Subcutaneous abdominal adipose tissue (tissue), 5 donors: ENCODE data around the gene GPX7.

Source experiments
- H3K27ac ChIP-seq: one replicate; pipeline ENCODE4 v1.7.0; 2013; ENCODE audit warnings: low read depth, mild to moderate bottlenecking, inconsistent platforms, low read length, moderate library complexity
- H3K27me3 ChIP-seq, 5 donors: one replicate each; pipeline ENCODE4 v1.7.0; 2013; ENCODE audit warnings: low read length in 5 of 5, inconsistent platforms in 1 of 5; ENCODE audit not compliant: control insufficient read depth in 5 of 5, insufficient read depth in 4 of 5
- H3K36me3 ChIP-seq, 5 donors: one replicate each; pipeline ENCODE4 v1.7.0; 2013; ENCODE audit warnings: low read length in 5 of 5; ENCODE audit not compliant: control insufficient read depth in 5 of 5, insufficient read depth in 5 of 5
- H3K4me1 ChIP-seq, 5 donors: one replicate each; pipeline ENCODE4 v1.7.0; 2013; ENCODE audit warnings: low read length in 5 of 5, mild to moderate bottlenecking in 3 of 5, moderate library complexity in 1 of 5; ENCODE audit not compliant: control insufficient read depth in 5 of 5, insufficient read depth in 5 of 5
- H3K4me3 ChIP-seq, 5 donors: one replicate each; pipeline ENCODE4 v1.7.0; 2013; ENCODE audit warnings: low read length in 5 of 5, low read depth in 1 of 5
- H3K9ac ChIP-seq, 5 donors: one replicate each; pipeline ENCODE4 v1.7.0; 2013; ENCODE audit warnings: low read length in 5 of 5, mild to moderate bottlenecking in 4 of 5, moderate library complexity in 3 of 5
- H3K9me3 ChIP-seq, 5 donors: one replicate each; pipeline ENCODE4 v1.7.0; 2013; ENCODE audit warnings: low read length in 5 of 5; ENCODE audit not compliant: control insufficient read depth in 5 of 5
- donor health status: healthy.
- donor health status: healthy.
- donor health status: healthy.
- donor health status: healthy.
- donor health status: healthy.

Gene GPX7

GRCh38 chr1:52623812-52624211 is 21.6 kb downstream of the GPX7 start:
- no peaks in the 10 kb centered on the region for H3K27me3 ChIP-seq
- no peaks in the 10 kb centered on the region for H3K36me3 ChIP-seq
- peaks cover 0 to 10% (median 6%) of the 10 kb centered on the region in 5 donors for H3K9me3 ChIP-seq
- no peaks in the 10 kb centered on the region for H3K4me1 ChIP-seq
- no peak overlapping the region for H3K4me3 ChIP-seq
- H3K9ac ChIP-seq = no peak overlapping the region
- no peak overlapping the region for H3K27ac ChIP-seq

- Histone ChIP-seq H3K4me1 (no peaks in the 10 kb centered on the region), H3K36me3 (no peaks in the 10 kb centered on the region), H3K4me3 (no peak overlapping the region), H3K27me3 (peaks cover 3 to 11% (median 6%) of the 10 kb centered on the region in 5 donors), H3K9me3 (peaks cover 0 to 5% (median under 1%) of the 10 kb centered on the region in 5 donors), H3K9ac (no peak overlapping the region), H3K27ac (no peak overlapping the region)
Observed at GRCh38 chr1:52627028-52627427, 24.9 kb downstream of the GPX7 start.

- peaks cover 0 to 14% (median 11%) of the 10 kb centered on the region in 5 donors for H3K4me1 ChIP-seq
Observed at GRCh38 chr1:52628614-52629324, 26.6 kb downstream of the GPX7 start.

GRCh38 chr1:52629325-52629643 is 27.1 kb downstream of the GPX7 start:
- Histone ChIP-seq H3K27ac (no peak overlapping the region), H3K9me3 (no peaks in the 10 kb centered on the region), H3K36me3 (no peaks in the 10 kb centered on the region), H3K4me1 (peaks cover 0 to 14% (median 11%) of the 10 kb centered on the region in 5 donors), H3K9ac (no peak overlapping the region), H3K27me3 (peaks cover 19 to 28% (median 20%) of the 10 kb centered on the region in 5 donors), H3K4me3 (no peak overlapping the region)

More at GRCh38 chr1:52628614-52629324, 26.6 kb downstream of the GPX7 start:
- Histone ChIP-seq H3K4me3 (no peak overlapping the region), H3K27me3 (peaks cover 14 to 24% (median 18%) of the 10 kb centered on the region in 5 donors), H3K27ac (no peak overlapping the region), H3K9ac (no peak overlapping the region), H3K36me3 (no peaks in the 10 kb centered on the region), H3K9me3 (no peaks in the 10 kb centered on the region)

- Histone ChIP-seq H3K36me3 (no peaks in the 10 kb centered on the region), H3K4me1 (peaks cover 0 to 14% (median 11%) of the 10 kb centered on the region in 5 donors), H3K9me3 (no peaks in the 10 kb centered on the region), H3K27me3 (peaks cover 19 to 29% (median 21%) of the 10 kb centered on the region in 5 donors), H3K9ac (no peak overlapping the region), H3K4me3 (no peak overlapping the region), H3K27ac (no peak overlapping the region)
Observed at GRCh38 chr1:52629667-52630066, 27.5 kb downstream of the GPX7 start.

- peaks cover 0 to 17% (median 12%) of the 10 kb centered on the region in 5 donors for H3K4me1 ChIP-seq
- peaks cover 19 to 31% (median 21%) of the 10 kb centered on the region in 5 donors for H3K27me3 ChIP-seq
- no peak overlapping the region for H3K4me3 ChIP-seq
- H3K36me3 ChIP-seq = no peaks in the 10 kb centered on the region
- H3K27ac ChIP-seq = no peak overlapping the region
- no peak overlapping the region for H3K9ac ChIP-seq
- peaks cover 0 to 4% (median 0%) of the 10 kb centered on the region in 5 donors for H3K9me3 ChIP-seq
Observed at GRCh38 chr1:52631759-52632331, 29.7 kb downstream of the GPX7 start.

GRCh38 chr1:52632732-52633290 is 30.6 kb downstream of the GPX7 start, which contains the start of gene SHISAL2A:
SHISAL2A (plus strand) TSS chr1:52633168; CDS start chr1:52633494, 326 bp downstream.
- Histone ChIP-seq H3K9me3 (peaks cover 0 to 4% (median 0%) of the 10 kb centered on the region in 5 donors), H3K4me1 (peaks cover 0 to 24% (median 12%) of the 10 kb centered on the region in 5 donors), H3K36me3 (no peaks in the 10 kb centered on the region), H3K4me3 (peak within 1 kb of the TSS in 4 of 5 donors; percentile 36 to 60 (median 53)), H3K27me3 (peaks cover 19 to 31% (median 21%) of the 10 kb centered on the region in 5 donors), H3K27ac (no peak within 1 kb of the TSS), H3K9ac (peak within 1 kb of the TSS in 1 of 5 donors; percentile 44)

- peak overlapping the region in 1 of 5 donors; percentile 44 for H3K9ac ChIP-seq
- H3K9me3 ChIP-seq = peaks cover 0 to 4% (median 0%) of the 10 kb centered on the region in 5 donors
- peak overlapping the region in 4 of 5 donors; percentile 36 to 60 (median 50) for H3K4me3 ChIP-seq
- H3K4me1 ChIP-seq = peaks cover 0 to 24% (median 12%) of the 10 kb centered on the region in 5 donors
- H3K27ac ChIP-seq = no peak overlapping the region
- peaks cover 19 to 31% (median 21%) of the 10 kb centered on the region in 5 donors for H3K27me3 ChIP-seq
- no peaks in the 10 kb centered on the region for H3K36me3 ChIP-seq
Observed at GRCh38 chr1:52633291-52633754, 31.2 kb downstream of the GPX7 start.

- no peak overlapping the region for H3K9ac ChIP-seq
- no peak overlapping the region for H3K4me3 ChIP-seq
- H3K9me3 ChIP-seq = peaks cover 0 to 4% (median 0%) of the 10 kb centered on the region in 5 donors
- H3K36me3 ChIP-seq = no peaks in the 10 kb centered on the region
- H3K4me1 ChIP-seq = peaks cover 0 to 24% (median 12%) of the 10 kb centered on the region in 5 donors
- H3K27ac ChIP-seq = no peak overlapping the region
- peaks cover 19 to 31% (median 21%) of the 10 kb centered on the region in 5 donors for H3K27me3 ChIP-seq
Observed at GRCh38 chr1:52634111-52634510, 31.9 kb downstream of the GPX7 start.
